Sigmoid colon (tissue), 7 donors: ENCODE results near the gene LDLRAD3. TPM values are rescaled to one million over a fixed set of nuclear protein-coding genes. Genes with fewer than 3 reads are reported as not detected.

Source experiments
- DNase-seq: peaks from one replicate; pipeline ENCODE4 v3.0.0-alpha.2; 2019
- H3K27ac ChIP-seq, 4 donors: fragments of 200-600 bp; sonication (generic); one replicate each; pipeline ENCODE4 v1.5.1; 2016 to 2019; ENCODE audit warnings: mild to moderate bottlenecking in 1 of 4
- H3K27me3 ChIP-seq, 3 donors: fragments of 200-600 bp; sonication (generic); one replicate each; pipeline ENCODE4 v1.5.1; 2019; ENCODE audit warnings: mild to moderate bottlenecking in 1 of 3
- H3K36me3 ChIP-seq, 4 donors: fragments of 200-600 bp; sonication (generic); one replicate each; pipeline ENCODE4 v1.5.1; 2016 to 2019
- H3K4me1 ChIP-seq, 4 donors: fragments of 200-600 bp; sonication (generic); one replicate each; pipeline ENCODE4 v1.5.1; 2017 to 2019
- H3K4me3 ChIP-seq, 4 donors: fragments of 200-600 bp; sonication (generic); one replicate each; pipeline ENCODE4 v1.5.1; 2017 to 2019; ENCODE audit warnings: mild to moderate bottlenecking in 2 of 4, moderate library complexity in 1 of 4
- H3K9me3 ChIP-seq, 4 donors: fragments of 200-600 bp in 3 of 4; sonication (generic) in 3 of 4; one replicate each; pipeline versions ENCODE4 v1.5.1 to v1.6.1; 2013 to 2019
- CTCF ChIP-seq, 4 experiments: fragments of 450-650 bp in 3 of 4; fragments of 200-600 bp in 1 of 4; IDR thresholded peaks; one replicate each; pipeline ENCODE4 v1.5.1; 2016 to 2019; ENCODE audit warnings: antibody characterized with exemption in 4 of 4, mild to moderate bottlenecking in 3 of 4, moderate library complexity in 2 of 4
- EP300 ChIP-seq, 4 donors: sonication (generic); formaldehyde crosslinking; IDR thresholded peaks; one replicate each; pipeline ENCODE4 v1.6.1; 2017; ENCODE audit warnings: antibody characterized with exemption in 4 of 4
- POLR2A ChIP-seq, 2 donors: fragments of 450-650 bp; IDR thresholded peaks; one replicate each; pipeline ENCODE4 v1.6.1; 2016; ENCODE audit warnings: antibody characterized with exemption in 2 of 2, mild to moderate bottlenecking in 2 of 2, moderate library complexity in 2 of 2
- POLR2AphosphoS5 ChIP-seq, 4 donors: sonication (generic); formaldehyde crosslinking; IDR thresholded peaks; one replicate each; pipeline ENCODE4 v1.6.1; 2017; ENCODE audit warnings: antibody characterized with exemption in 4 of 4
- WGBS, 2 donors: extraction: QIAGEN DNeasy Blood & Tissue Kit; methylation state at CpG; one replicate each; pipeline ENCODE4 v1.1.7; 2013; 5-methylcytosine and 5-hydroxymethylcytosine counted together
- intact Hi-C: fragments of 100-400 bp; cut with DNase I; formaldehyde crosslinking; loops from one replicate; pipeline ENCODE4 v1.15.1; 2023
- polyA plus RNA-seq, 3 donors: library from polyadenylated mRNA; stranded (reverse); fragments of 200-250 nt; gene quantifications; one replicate each; pipeline ENCODE4 v1.2.3, GENCODE V29; 2013
- total RNA-seq, 4 donors: library from RNA; depleted of rRNA; stranded (reverse); fragments of >200 nt; gene quantifications; one replicate each; pipeline ENCODE4 v1.1.0, GENCODE V29; 2016
- donor health status: healthy with polysubstance abuse.
- donor health status: Bipolar disorder and iron deficiency.
- donor health status: healthy.

The LDLRAD3 gene
- total and polyA plus RNA-seq, 7 donors = 0.23 to 23.4 (median 10.2) TPM

- 73 to 86% methylated on average over 3 of the region's 3 CpGs for WGBS, 2 donors
- Histone ChIP-seq H3K4me1 (peaks cover 0 to 9% (median 4%) of the 10 kb centered on the region in 4 donors), H3K36me3 (no peaks in the 10 kb centered on the region), H3K27ac (no peak overlapping the region), H3K27me3 (no peaks in the 10 kb centered on the region), H3K9me3 (no peaks in the 10 kb centered on the region), H3K4me3 (no peak overlapping the region)
- DNase-seq = no peak
- TF ChIP-seq CTCF (IDR thresholded peaks at IDR 0.05) (no peak), POLR2A (IDR thresholded peaks at IDR 0.05) (no peak)
- intact Hi-C loops = no loop called here
Measured at GRCh38 chr11:35954205-35954604, 10.3 kb downstream of the LDLRAD3 start.

- Histone ChIP-seq H3K4me1 (peaks cover 0 to 9% (median 4%) of the 10 kb centered on the region in 4 donors), H3K36me3 (no peaks in the 10 kb centered on the region), H3K4me3 (no peak overlapping the region), H3K27me3 (no peaks in the 10 kb centered on the region), H3K27ac (no peak overlapping the region), H3K9me3 (no peaks in the 10 kb centered on the region)
- no peak for TF ChIP-seq CTCF (IDR thresholded peaks at IDR 0.05)
- no peak for TF ChIP-seq EP300 (IDR thresholded peaks at IDR 0.05)
- no peak for TF ChIP-seq POLR2A (IDR thresholded peaks at IDR 0.05)
- TF ChIP-seq POLR2AphosphoS5 (IDR thresholded peaks at IDR 0.05) = no peak
- intact Hi-C loops = no loop called here
- DNase-seq = no peak
Measured at GRCh38 chr11:35955636-35956035, 11.8 kb downstream of the LDLRAD3 start.

- no peaks in the 10 kb centered on the region for H3K27me3 ChIP-seq
- no peak overlapping the region for H3K27ac ChIP-seq
- intact Hi-C loops = no loop called here
- TF ChIP-seq EP300 (IDR thresholded peaks at IDR 0.05) (no peak), POLR2AphosphoS5 (IDR thresholded peaks at IDR 0.05) (no peak), CTCF (IDR thresholded peaks at IDR 0.05) (no peak), POLR2A (IDR thresholded peaks at IDR 0.05) (no peak)
- H3K36me3 ChIP-seq = no peaks in the 10 kb centered on the region
- no peak overlapping the region for H3K4me3 ChIP-seq
- no peak for DNase-seq
- 84 to 86% methylated on average over 8 of the region's 8 CpGs for WGBS, 2 donors
- H3K4me1 ChIP-seq = no peaks in the 10 kb centered on the region
- no peaks in the 10 kb centered on the region for H3K9me3 ChIP-seq
Measured at GRCh38 chr11:35962369-35963138, 18.7 kb downstream of the LDLRAD3 start.

- Histone ChIP-seq H3K4me1 (peaks cover 0 to 10% (median 4%) of the 10 kb centered on the region in 4 donors), H3K4me3 (no peak overlapping the region), H3K36me3 (no peaks in the 10 kb centered on the region), H3K27me3 (no peaks in the 10 kb centered on the region), H3K9me3 (no peaks in the 10 kb centered on the region), H3K27ac (no peak overlapping the region)
- DNase-seq = no peak
- intact Hi-C loops = no loop called here
- WGBS, 2 donors = 90 to 94% methylated on average over 3 of the region's 3 CpGs
- TF ChIP-seq EP300 (IDR thresholded peaks at IDR 0.05) (no peak), POLR2AphosphoS5 (IDR thresholded peaks at IDR 0.05) (no peak), CTCF (IDR thresholded peaks at IDR 0.05) (no peak), POLR2A (IDR thresholded peaks at IDR 0.05) (no peak)
Measured at GRCh38 chr11:35963911-35964310, 20.0 kb downstream of the LDLRAD3 start.

- DNase-seq = no peak
- WGBS, 2 donors = 81 to 91% methylated on average over 2 of the region's 2 CpGs
- Histone ChIP-seq H3K4me3 (no peak overlapping the region), H3K36me3 (no peaks in the 10 kb centered on the region), H3K27ac (no peak overlapping the region), H3K4me1 (peaks cover 0 to 18% (median 8%) of the 10 kb centered on the region in 4 donors), H3K9me3 (no peaks in the 10 kb centered on the region), H3K27me3 (no peaks in the 10 kb centered on the region)
- no peak for TF ChIP-seq CTCF (IDR thresholded peaks at IDR 0.05)
- intact Hi-C loops = no loop called here
Measured at GRCh38 chr11:35964841-35965240, 21.0 kb downstream of the LDLRAD3 start.
